AG04450 (cell line): Measurements from ENCODE around the gene IQCN. TPM values are rescaled to one million over a fixed set of nuclear protein-coding genes. Genes with fewer than 3 reads are reported as not detected.
A peak's percentile ranks its signal among the peaks of the same experiment; 100 is the strongest.

Experiments
- CTCF ChIA-PET: fragments of 300-600, 350-600 bp; formaldehyde crosslinking; extraction: SDS; loops from one replicate; lab custom pipeline; 2022; ENCODE audit warnings: antibody characterized with exemption, inconsistent platforms; lab: Charles Lee
- POLR2A ChIA-PET: fragments of 350-600 bp; formaldehyde crosslinking; extraction: SDS; loops from one replicate; lab custom pipeline; 2021; ENCODE audit warnings: antibody characterized with exemption, inconsistent platforms; lab: Yijun Ruan, JAX
- DNase-seq: peaks from one replicate; pipeline ENCODE4 v3.0.0-alpha.2; 2011; ENCODE audit warnings: low read depth, low spot score
- H3K27ac ChIP-seq: one replicate; pipeline ENCODE4 v1.5.1; 2012; ENCODE audit warnings: low read depth, low read length, control low read depth
- H3K27me3 ChIP-seq: one replicate; pipeline ENCODE4 v1.6.0; 2012; ENCODE audit warnings: low read length; ENCODE audit not compliant: control insufficient read depth, insufficient read depth
- H3K4me3 ChIP-seq: 2 replicates; pipeline ENCODE4 v1.5.1; 2011; ENCODE audit warnings: mild to moderate bottlenecking, low read depth, low read length, control low read depth
- H3K9me3 ChIP-seq: 2 replicates; pipeline ENCODE4 v1.5.1; 2012; ENCODE audit warnings: low read length; ENCODE audit not compliant: control insufficient read depth, insufficient read depth
- polyA plus RNA-seq: library from polyadenylated mRNA; depleted of rRNA; stranded (reverse); fragments of >200 nt; gene quantifications from 2 replicates; pipeline ENCODE4 v1.2.3, GENCODE V29; 2011
- TF ChIP-seq, protein P1 (sequence below): IDR thresholded peaks from 2 replicates; pipeline ENCODE4 v1.5.1; 2011; ENCODE audit warnings: low read depth, low read length, control low read depth, inconsistent platforms

The IQCN gene
- polyA plus RNA-seq, 1 experiment, result 0.45 TPM

- DNase-seq, result no peak
- Histone ChIP-seq H3K27ac (peak overlapping the region; percentile 99), H3K9me3 (peaks cover 2% of the 10 kb centered on the region; the same call in 1 of the 2 replicates), H3K27me3 (no peaks in the 10 kb centered on the region), H3K4me3 (peak overlapping the region; percentile 60)
- POLR2A ChIA-PET, result interaction anchor here (1.4 to 4.4 kb wide), 3 partner anchors 9 to 34 kb away, joined by 12 to 130 read pairs (median 110); no protein-coding TSS in a partner anchor
- CTCF ChIA-PET, result interaction anchor here (1.8 to 4.8 kb wide), 2 partner anchors 39 to 56 kb away, joined by 4 to 58 read pairs; partner anchors contain the start of gene LSM4
- TF ChIP-seq, protein P1, sequence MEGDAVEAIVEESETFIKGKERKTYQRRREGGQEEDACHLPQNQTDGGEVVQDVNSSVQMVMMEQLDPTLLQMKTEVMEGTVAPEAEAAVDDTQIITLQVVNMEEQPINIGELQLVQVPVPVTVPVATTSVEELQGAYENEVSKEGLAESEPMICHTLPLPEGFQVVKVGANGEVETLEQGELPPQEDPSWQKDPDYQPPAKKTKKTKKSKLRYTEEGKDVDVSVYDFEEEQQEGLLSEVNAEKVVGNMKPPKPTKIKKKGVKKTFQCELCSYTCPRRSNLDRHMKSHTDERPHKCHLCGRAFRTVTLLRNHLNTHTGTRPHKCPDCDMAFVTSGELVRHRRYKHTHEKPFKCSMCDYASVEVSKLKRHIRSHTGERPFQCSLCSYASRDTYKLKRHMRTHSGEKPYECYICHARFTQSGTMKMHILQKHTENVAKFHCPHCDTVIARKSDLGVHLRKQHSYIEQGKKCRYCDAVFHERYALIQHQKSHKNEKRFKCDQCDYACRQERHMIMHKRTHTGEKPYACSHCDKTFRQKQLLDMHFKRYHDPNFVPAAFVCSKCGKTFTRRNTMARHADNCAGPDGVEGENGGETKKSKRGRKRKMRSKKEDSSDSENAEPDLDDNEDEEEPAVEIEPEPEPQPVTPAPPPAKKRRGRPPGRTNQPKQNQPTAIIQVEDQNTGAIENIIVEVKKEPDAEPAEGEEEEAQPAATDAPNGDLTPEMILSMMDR, result no peak
Observed at GRCh38 chr19:18282788-18283141, 8.5 kb upstream of the IQCN start.

- TF ChIP-seq, protein P1, result peak; percentile 36; the same call in 1 of the 2 replicates
- CTCF ChIA-PET, result interaction anchor here (0.6 to 4.8 kb wide), 8 partner anchors 23 to 130 kb away, joined by 3 to 122 read pairs (median 4); partner anchors contain the start of gene LSM4
Observed at GRCh38 chr19:18282021-18282787, 8.0 kb upstream of the IQCN start.

GRCh38 chr19:18281082-18282020 lies 7.1 kb upstream of the IQCN start, which contains the start of gene JUND:
Gene JUND (minus strand): TSS chr19:18281622. CDS start chr19:18281484, 138 bp downstream.
- TF ChIP-seq, protein P1, result no peak
- POLR2A ChIA-PET, result interaction anchor here (0.5 to 4.4 kb wide), 44 partner anchors 10 to 638 kb away, joined by 3 to 130 read pairs (median 5); partner anchors contain the start of genes COPE, DDX49, GDF15 and LSM4

More at GRCh38 chr19:18282021-18282787, 8.0 kb upstream of the IQCN start:
- POLR2A ChIA-PET, result interaction anchor here (0.5 to 4.4 kb wide), 38 partner anchors 10 to 637 kb away, joined by 3 to 130 read pairs (median 6); partner anchors contain the start of genes COPE, DDX49, GDF15 and LSM4
- DNase-seq, result peak; percentile 69
- Histone ChIP-seq H3K4me3 (peak overlapping the region; percentile 60), H3K27me3 (no peaks in the 10 kb centered on the region), H3K27ac (peak overlapping the region; percentile 99), H3K9me3 (peaks cover 2% of the 10 kb centered on the region; the same call in 1 of the 2 replicates)

DNA sequence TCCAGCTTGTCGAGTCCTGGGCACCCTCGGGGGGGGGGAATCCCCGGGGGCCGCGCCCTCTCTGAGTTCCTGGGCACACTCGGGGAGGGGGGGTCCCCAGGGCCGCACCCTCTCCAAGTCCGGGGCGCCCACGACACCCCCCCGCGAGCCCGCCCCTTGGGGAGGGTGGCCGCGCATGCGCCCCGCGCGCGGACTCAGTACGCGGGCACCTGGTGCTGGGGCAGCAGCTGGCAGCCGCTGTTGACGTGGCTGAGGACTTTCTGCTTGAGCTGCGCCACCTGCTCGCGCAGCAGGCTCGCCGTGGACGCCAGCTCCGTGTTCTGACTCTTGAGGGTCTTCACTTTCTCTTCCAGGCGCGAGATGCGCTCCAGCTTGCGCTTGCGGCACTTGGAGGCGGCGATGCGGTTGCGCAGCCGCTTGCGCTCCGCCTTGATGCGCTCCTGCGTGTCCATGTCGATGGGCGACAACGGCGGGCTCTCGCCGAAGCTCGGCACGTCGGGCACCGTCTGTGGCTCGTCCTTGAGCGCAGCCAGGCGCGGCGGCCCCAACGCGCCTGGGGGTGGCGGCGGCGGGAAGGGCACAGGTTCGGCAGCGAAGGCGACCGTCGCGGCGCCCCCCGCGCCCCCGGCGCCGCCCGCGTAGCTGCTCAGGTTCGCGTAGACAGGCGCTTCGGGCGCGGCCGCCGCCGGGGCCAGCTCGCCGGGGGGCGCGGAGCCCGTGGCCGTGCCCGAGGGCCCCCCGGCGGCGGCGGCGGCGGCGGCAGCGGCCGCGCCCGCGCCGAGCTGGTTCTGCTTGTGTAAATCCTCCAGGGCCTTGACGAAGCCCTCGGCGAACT lies 6.2 kb upstream of the IQCN start:
- ChIA-PET POLR2A (interaction anchor here (0.6 to 4.4 kb wide), 29 partner anchors 12 to 1445 kb away, joined by 3 to 130 read pairs (median 6); partner anchors contain the start of genes GDF15, LSM4, MPV17L2 and PGPEP1), CTCF (interaction anchor here (0.6 to 4.8 kb wide), 20 partner anchors 12 to 404 kb away, joined by 3 to 122 read pairs (median 6); partner anchors contain the start of genes LSM4, MPV17L2 and SSBP4)
- no peaks in the 10 kb centered on the region for H3K27me3 ChIP-seq
- no peak for DNase-seq
- peaks cover 2% of the 10 kb centered on the region; the same call in 1 of the 2 replicates for H3K9me3 ChIP-seq
- H3K27ac ChIP-seq, result peak overlapping the region; percentile 85
- peak overlapping the region; percentile 97 for H3K4me3 ChIP-seq
- TF ChIP-seq, protein P1, result no peak

More at GRCh38 chr19:18281082-18282020, 7.1 kb upstream of the IQCN start, which contains the start of gene JUND:
- Histone ChIP-seq H3K4me3 (peak within 1 kb of the TSS; percentile 97), H3K27ac (peak within 1 kb of the TSS; percentile 99), H3K9me3 (peaks cover 2% of the 10 kb centered on the region; the same call in 1 of the 2 replicates), H3K27me3 (no peaks in the 10 kb centered on the region)
- CTCF ChIA-PET, result interaction anchor here (0.6 to 4.8 kb wide), 9 partner anchors 24 to 131 kb away, joined by 3 to 122 read pairs (median 4); partner anchors contain the start of gene LSM4
- DNase-seq, result peak; percentile 94
